ENCODE results near the gene NFATC2. TPM values are rescaled to one million over a fixed set of nuclear protein-coding genes. Genes with fewer than 3 reads are reported as not detected.

Gene NFATC2
- polyA plus RNA-seq, 1 donor = 22.3 TPM

DNA sequence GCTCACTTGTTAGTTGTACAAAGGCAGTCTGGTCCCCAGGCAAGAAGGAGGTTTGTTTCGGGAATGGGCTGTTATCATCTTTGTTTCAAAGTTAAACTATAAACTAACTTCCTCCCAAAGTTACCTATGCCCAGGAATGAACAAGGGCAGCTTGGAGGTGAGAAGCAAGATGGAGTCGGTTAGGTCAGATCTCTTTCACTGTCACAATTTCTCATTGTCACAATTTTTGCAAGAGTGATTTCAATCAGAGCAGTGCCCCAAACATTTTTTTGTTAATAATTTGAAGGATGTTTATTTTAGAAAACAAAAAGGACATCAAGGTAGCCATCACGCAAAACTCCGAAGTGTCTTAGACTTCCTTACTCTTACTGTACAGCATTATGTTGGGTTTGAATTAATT, 170.8 kb downstream of the NFATC2 start:
- no peaks in the 10 kb centered on the region for H3K36me3 ChIP-seq (ENCODE audit: control insufficient read depth, insufficient read depth, low read length)
- no peak for DNase-seq
- WGBS (ENCODE audit: insufficient coverage, low lambda C conversion rate) = 100% methylated on average over 1 of the region's 4 CpGs
- H3K27me3 ChIP-seq (ENCODE audit: control insufficient read depth, insufficient read depth, low read length) = no peaks in the 10 kb centered on the region
- no peaks in the 10 kb centered on the region for H3K9me3 ChIP-seq (ENCODE audit: control insufficient read depth, low read depth, low read length)
- no peak overlapping the region for H3K27ac ChIP-seq (ENCODE audit: low read length)
- peaks cover 15% of the 10 kb centered on the region for H3K4me1 ChIP-seq (ENCODE audit: control insufficient read depth, insufficient read depth, low read length)
- no peak overlapping the region for H3K4me3 ChIP-seq (ENCODE audit: low read length)

DNA sequence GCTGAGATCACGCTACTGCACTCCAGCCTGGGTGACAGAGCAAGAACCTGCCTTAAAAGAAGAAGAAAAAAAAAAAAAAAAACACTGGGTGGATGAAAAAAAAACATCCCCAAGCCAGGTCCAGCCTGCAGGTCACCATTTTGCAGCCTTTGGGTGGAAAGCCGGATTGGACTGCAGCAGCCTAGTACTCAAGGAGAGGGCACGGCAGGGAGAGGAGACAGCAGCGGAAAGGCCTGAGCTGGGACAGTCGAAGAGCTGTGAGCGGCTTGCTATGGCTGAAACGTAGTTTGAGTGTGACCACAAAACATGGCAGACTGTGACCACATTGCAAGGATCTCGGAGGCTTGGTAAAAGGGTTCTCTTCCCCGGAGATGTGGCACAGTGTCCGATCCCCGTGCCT, 173.0 kb downstream of the NFATC2 start:
- WGBS (ENCODE audit: insufficient coverage, low lambda C conversion rate) = 100% methylated on average over 1 of the region's 11 CpGs
- no peaks in the 10 kb centered on the region for H3K36me3 ChIP-seq (ENCODE audit: control insufficient read depth, insufficient read depth, low read length)
- H3K4me1 ChIP-seq (ENCODE audit: control insufficient read depth, insufficient read depth, low read length) = peaks cover 13% of the 10 kb centered on the region
- no peak overlapping the region for H3K4me3 ChIP-seq (ENCODE audit: low read length)
- H3K27me3 ChIP-seq (ENCODE audit: control insufficient read depth, insufficient read depth, low read length) = no peaks in the 10 kb centered on the region
- no peak for DNase-seq
- H3K27ac ChIP-seq (ENCODE audit: low read length) = no peak overlapping the region
- no peaks in the 10 kb centered on the region for H3K9me3 ChIP-seq (ENCODE audit: control insufficient read depth, low read depth, low read length)

DNA sequence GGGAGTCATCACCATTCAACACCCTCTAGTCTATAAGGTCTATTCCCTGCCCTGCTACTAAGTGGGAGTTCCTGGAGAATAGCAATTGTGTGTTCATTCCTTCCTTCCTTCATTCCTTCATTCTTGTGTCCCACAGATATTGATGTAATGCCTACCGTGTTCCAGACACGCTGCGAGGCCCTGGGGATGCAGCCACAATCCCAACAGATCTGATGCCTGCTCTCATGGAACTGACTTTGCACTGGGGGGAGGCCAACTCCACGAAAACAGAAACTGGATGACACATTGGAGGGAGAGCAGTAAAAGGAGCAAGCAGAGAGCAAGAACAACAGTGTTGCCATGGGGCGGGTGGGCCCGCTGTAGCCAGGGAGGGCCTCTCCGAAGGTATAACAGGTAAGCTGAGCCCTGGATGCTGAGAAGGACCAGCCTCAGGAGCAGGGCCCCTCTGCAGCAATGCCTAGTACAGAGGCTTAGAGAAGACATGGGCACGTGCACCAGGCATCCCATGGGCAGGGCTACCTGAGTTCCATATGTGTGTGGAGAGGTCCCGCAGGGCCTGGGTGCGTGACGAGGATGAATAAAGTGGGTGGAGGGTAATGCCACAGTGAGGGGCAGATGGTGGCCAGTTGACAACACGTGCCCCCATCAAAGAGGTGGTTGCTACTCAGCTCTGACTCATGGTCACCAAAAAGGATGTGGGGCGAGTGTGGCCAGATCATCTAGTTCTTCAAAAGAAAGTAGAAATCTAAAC, 173.9 kb downstream of the NFATC2 start:
- Histone ChIP-seq H3K27me3 (ENCODE audit: control insufficient read depth, insufficient read depth, low read length) (no peaks in the 10 kb centered on the region), H3K36me3 (ENCODE audit: control insufficient read depth, insufficient read depth, low read length) (no peaks in the 10 kb centered on the region), H3K4me1 (ENCODE audit: control insufficient read depth, insufficient read depth, low read length) (peaks cover 6% of the 10 kb centered on the region), H3K4me3 (ENCODE audit: low read length) (no peak overlapping the region), H3K27ac (ENCODE audit: low read length) (no peak overlapping the region), H3K9me3 (ENCODE audit: control insufficient read depth, low read depth, low read length) (no peaks in the 10 kb centered on the region)
- no peak for DNase-seq
- WGBS (ENCODE audit: insufficient coverage, low lambda C conversion rate) = no CpG with 5 or more reads among the region's 13 CpGs

DNA sequence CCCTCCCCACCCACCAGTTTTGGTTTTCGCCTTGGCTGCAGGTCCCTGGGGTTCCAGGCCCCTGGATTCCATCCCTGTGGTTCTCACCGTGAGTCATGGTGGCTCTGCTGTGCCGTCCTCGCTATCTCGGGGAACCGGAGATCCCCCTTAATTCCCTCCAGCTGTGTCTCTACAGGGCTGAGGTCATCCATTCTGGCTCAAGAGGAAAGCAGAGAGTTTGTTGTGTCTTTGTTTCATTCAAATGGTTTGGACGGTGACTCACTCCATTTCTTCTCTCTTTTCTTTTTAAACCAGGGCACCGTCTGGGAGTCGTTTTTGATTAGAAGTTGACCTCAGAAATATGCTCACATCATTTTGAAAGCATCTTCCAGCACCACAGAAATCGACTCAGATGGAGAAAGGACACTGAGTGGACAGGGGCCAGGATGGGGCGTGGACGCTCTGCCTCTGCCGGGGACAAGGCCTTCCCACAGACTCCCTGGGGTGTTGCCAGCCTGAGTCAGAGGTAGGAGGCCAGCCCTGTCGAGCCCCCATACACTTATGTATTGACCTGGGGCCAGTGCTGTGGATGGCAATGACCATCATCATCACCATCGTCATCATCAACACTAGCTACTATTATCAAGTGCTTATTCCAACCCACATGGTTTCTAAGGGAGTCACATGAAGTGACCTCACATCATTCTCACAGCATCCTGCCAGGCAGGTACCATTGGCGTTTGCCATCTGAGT, 176.2 kb downstream of the NFATC2 start:
- no peak for DNase-seq
- no peaks in the 10 kb centered on the region for H3K4me1 ChIP-seq (ENCODE audit: control insufficient read depth, insufficient read depth, low read length)
- 80% methylated on average over 1 of the region's 16 CpGs for WGBS (ENCODE audit: insufficient coverage, low lambda C conversion rate)
- H3K36me3 ChIP-seq (ENCODE audit: control insufficient read depth, insufficient read depth, low read length) = no peaks in the 10 kb centered on the region
- H3K27ac ChIP-seq (ENCODE audit: low read length) = no peak overlapping the region
- no peak overlapping the region for H3K4me3 ChIP-seq (ENCODE audit: low read length)
- H3K9me3 ChIP-seq (ENCODE audit: control insufficient read depth, low read depth, low read length) = no peaks in the 10 kb centered on the region
- no peaks in the 10 kb centered on the region for H3K27me3 ChIP-seq (ENCODE audit: control insufficient read depth, insufficient read depth, low read length)

DNA sequence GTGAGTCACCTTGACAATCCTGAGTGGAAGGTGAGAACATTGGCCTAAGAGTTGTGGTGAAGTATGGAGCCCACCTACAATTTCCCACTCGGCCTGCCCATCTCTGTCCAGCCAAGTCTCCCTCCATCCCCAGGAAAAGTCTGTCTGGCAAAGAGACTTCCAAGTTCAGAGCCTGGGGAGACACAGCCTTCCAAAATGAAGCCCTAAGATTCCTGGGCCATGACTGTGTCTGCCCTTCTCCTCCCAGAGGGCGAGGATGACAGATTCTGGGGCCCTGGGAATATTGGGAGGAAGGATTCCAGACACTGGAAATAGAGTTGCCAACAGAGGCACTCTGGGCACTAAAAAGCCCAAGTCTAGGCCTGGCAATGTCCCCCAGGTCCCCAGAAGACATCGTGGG, 176.8 kb downstream of the NFATC2 start:
- no peak for DNase-seq
- no CpG with 5 or more reads among the region's 3 CpGs for WGBS (ENCODE audit: insufficient coverage, low lambda C conversion rate)

DNA sequence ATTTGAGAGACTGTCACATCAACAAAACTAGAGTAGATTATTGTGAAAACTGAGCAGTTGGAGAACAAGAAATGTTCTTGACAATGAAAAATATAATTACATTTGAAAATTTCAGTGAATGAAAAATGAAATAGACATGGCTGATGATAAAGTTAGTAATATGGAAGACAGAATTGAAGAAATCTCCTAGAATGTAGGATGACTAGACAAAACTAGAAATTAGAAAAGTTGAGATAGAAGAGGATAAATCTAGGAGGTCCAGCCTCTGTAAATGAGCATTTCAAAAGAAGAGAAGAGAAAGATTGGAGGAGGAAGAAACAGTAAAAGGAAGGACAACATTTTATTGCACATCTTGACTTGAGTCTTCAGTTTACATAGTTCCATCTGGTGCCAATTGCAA, 178.7 kb downstream of the NFATC2 start:
- Histone ChIP-seq H3K36me3 (ENCODE audit: control insufficient read depth, insufficient read depth, low read length) (no peaks in the 10 kb centered on the region), H3K27me3 (ENCODE audit: control insufficient read depth, insufficient read depth, low read length) (no peaks in the 10 kb centered on the region), H3K9me3 (ENCODE audit: control insufficient read depth, low read depth, low read length) (no peaks in the 10 kb centered on the region), H3K27ac (ENCODE audit: low read length) (no peak overlapping the region), H3K4me1 (ENCODE audit: control insufficient read depth, insufficient read depth, low read length) (no peaks in the 10 kb centered on the region), H3K4me3 (ENCODE audit: low read length) (no peak overlapping the region)
- no peak for DNase-seq

More for the DNA sequence above, 176.8 kb downstream of the NFATC2 start:
- no peaks in the 10 kb centered on the region for H3K9me3 ChIP-seq (ENCODE audit: control insufficient read depth, low read depth, low read length)
- H3K27ac ChIP-seq (ENCODE audit: low read length) = no peak overlapping the region
- no peaks in the 10 kb centered on the region for H3K36me3 ChIP-seq (ENCODE audit: control insufficient read depth, insufficient read depth, low read length)
- no peak overlapping the region for H3K4me3 ChIP-seq (ENCODE audit: low read length)
- no peaks in the 10 kb centered on the region for H3K27me3 ChIP-seq (ENCODE audit: control insufficient read depth, insufficient read depth, low read length)
- no peaks in the 10 kb centered on the region for H3K4me1 ChIP-seq (ENCODE audit: control insufficient read depth, insufficient read depth, low read length)

DNA sequence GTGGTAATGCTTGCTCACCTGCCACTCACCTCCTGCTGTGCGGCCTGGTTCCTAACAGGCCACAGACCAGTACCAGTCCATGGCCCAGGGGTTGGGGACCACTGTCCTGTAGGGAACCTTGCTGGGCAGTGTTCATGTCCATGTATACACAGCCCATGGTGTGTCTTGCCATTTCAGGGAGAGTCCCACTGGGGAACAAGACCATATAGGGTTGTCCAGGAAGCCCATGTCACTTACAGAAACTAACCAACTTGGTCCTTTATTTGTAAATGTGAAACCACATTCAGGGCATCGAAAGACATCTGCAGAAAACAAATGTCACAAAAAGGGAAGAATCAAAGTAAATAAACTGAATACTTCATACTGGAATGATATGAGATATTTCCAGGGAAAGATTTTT, 179.1 kb downstream of the NFATC2 start:
- Histone ChIP-seq H3K9me3 (ENCODE audit: control insufficient read depth, low read depth, low read length) (no peaks in the 10 kb centered on the region), H3K4me3 (ENCODE audit: low read length) (no peak overlapping the region), H3K27me3 (ENCODE audit: control insufficient read depth, insufficient read depth, low read length) (no peaks in the 10 kb centered on the region), H3K27ac (ENCODE audit: low read length) (no peak overlapping the region), H3K36me3 (ENCODE audit: control insufficient read depth, insufficient read depth, low read length) (no peaks in the 10 kb centered on the region), H3K4me1 (ENCODE audit: control insufficient read depth, insufficient read depth, low read length) (no peaks in the 10 kb centered on the region)
- DNase-seq = no peak
- WGBS (ENCODE audit: insufficient coverage, low lambda C conversion rate) = no CpG with 5 or more reads among the region's 2 CpGs

DNA sequence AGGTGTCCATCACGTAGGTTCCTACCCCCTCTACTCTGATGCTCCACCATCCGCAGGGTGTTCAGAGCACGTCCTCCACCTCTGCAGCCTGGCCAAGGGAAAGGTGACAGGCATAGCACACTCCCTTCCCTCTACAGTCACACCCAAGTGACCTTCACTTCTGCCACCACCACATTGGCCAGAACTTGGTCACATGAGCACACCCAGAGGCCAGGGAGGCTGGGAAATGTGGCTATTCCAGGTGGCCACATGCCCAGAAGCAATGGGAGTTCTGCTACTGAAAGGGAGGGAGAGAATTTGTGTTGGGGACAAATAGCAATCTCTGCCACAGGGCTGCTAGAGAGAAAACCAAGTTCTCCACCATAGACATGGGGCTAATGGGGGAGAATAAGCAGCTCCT, 180.3 kb downstream of the NFATC2 start:
- H3K36me3 ChIP-seq (ENCODE audit: control insufficient read depth, insufficient read depth, low read length) = no peaks in the 10 kb centered on the region
- whole genome bisulfite sequencing (ENCODE audit: insufficient coverage, low lambda C conversion rate) = no CpG with 5 or more reads among the region's 3 CpGs
- H3K27ac ChIP-seq (ENCODE audit: low read length) = no peak overlapping the region
- H3K27me3 ChIP-seq (ENCODE audit: control insufficient read depth, insufficient read depth, low read length) = no peaks in the 10 kb centered on the region
- no peaks in the 10 kb centered on the region for H3K4me1 ChIP-seq (ENCODE audit: control insufficient read depth, insufficient read depth, low read length)
- DNase-seq = no peak
- H3K9me3 ChIP-seq (ENCODE audit: control insufficient read depth, low read depth, low read length) = no peaks in the 10 kb centered on the region
- no peak overlapping the region for H3K4me3 ChIP-seq (ENCODE audit: low read length)

DNA sequence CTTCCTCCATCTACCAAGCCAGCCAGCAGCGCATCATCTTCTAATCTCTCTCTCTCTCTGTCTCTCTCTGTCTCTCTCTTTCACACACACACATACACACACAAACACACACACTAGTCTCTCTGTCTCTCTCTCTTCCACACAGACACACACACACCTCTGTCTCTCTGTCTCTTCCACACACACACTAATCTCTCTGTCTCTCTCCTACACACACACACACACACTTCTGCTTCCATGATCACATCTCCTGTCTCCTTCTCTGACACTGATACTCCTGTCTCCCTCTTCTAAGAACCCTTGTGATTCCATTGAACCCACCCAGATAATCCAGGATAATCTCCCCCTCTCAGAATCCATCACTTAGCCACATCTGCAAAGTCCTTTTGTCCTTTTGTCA, 181.3 kb downstream of the NFATC2 start:
- Histone ChIP-seq H3K4me3 (ENCODE audit: low read length) (no peak overlapping the region), H3K36me3 (ENCODE audit: control insufficient read depth, insufficient read depth, low read length) (no peaks in the 10 kb centered on the region), H3K27me3 (ENCODE audit: control insufficient read depth, insufficient read depth, low read length) (no peaks in the 10 kb centered on the region), H3K4me1 (ENCODE audit: control insufficient read depth, insufficient read depth, low read length) (no peaks in the 10 kb centered on the region), H3K9me3 (ENCODE audit: control insufficient read depth, low read depth, low read length) (no peaks in the 10 kb centered on the region), H3K27ac (ENCODE audit: low read length) (no peak overlapping the region)
- 100% methylated on average over 1 of the region's 1 CpG for WGBS (ENCODE audit: insufficient coverage, low lambda C conversion rate)
- DNase-seq = no peak

DNA sequence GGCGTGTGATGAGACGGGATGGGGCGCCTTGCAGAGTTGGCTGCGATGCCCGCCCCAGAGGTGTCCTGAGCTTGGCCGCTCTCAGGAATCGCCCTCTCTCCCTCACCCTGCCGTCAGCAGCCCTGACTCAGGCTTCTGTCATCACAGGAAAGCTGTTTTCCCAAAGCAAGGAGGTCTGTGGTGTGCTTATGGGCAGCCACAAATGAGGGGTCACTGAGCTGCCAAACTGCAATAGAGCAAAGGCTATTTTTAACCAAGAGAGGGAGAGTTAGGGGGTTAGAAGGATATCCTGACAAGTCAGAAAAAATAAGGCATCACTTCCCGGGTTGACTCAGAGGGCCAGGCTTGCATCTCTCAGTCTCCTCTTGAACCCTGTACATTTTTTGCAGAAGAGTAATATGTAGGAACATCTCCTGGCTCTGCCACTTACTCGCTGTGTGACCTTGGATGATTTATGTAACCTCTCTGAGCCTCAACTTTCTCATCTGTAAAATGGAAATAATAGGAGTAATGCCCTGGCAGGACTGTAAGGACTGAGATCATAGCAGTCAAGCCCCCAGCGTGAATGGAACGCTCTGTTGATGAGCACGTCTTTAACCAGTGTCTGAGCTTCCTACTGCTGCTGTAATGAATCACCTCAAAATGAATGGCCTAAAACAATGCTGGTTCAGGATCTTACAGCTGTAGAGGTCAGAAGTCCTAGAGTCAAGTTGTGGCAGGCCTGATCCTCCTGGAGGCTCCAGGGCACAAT, 181.9 kb downstream of the NFATC2 start:
- no peaks in the 10 kb centered on the region for H3K9me3 ChIP-seq (ENCODE audit: control insufficient read depth, low read depth, low read length)
- H3K4me1 ChIP-seq (ENCODE audit: control insufficient read depth, insufficient read depth, low read length) = no peaks in the 10 kb centered on the region
- H3K27me3 ChIP-seq (ENCODE audit: control insufficient read depth, insufficient read depth, low read length) = no peaks in the 10 kb centered on the region
- H3K4me3 ChIP-seq (ENCODE audit: low read length) = no peak overlapping the region
- DNase-seq = no peak
- WGBS (ENCODE audit: insufficient coverage, low lambda C conversion rate) = no CpG with 5 or more reads among the region's 13 CpGs
- no peaks in the 10 kb centered on the region for H3K36me3 ChIP-seq (ENCODE audit: control insufficient read depth, insufficient read depth, low read length)
- no peak overlapping the region for H3K27ac ChIP-seq (ENCODE audit: low read length)

Measured in large intestine (tissue), 3 donors.